Measurements from ENCODE around the gene ANAPC2.
"Not testable (repeated sequence)": the region's sequence is repeated elsewhere in the genome, so short reads cannot be mapped to it uniquely, and the experiment has no call there.

The ANAPC2 gene

GRCh38 chr9:137140151-137141012 is 48.0 kb downstream of the ANAPC2 start:
- DNase-seq = no peak

GRCh38 chr9:137139468-137140150 is 48.8 kb downstream of the ANAPC2 start:
- DNase-seq = no peak

- no peak for DNase-seq
These were observed 49.5 kb downstream of the ANAPC2 start, which contains the start of gene GRIN1 for GRCh38 chr9:137138722-137139467. Gene GRIN1 (plus strand): TSS chr9:137139154. CDS start chr9:137139487, 333 bp downstream.

- DNase-seq = no peak
These were observed 50.2 kb downstream of the ANAPC2 start for GRCh38 chr9:137138058-137138721.

- DNase-seq = no peak
These were observed 51.3 kb downstream of the ANAPC2 start for GRCh38 chr9:137136881-137137607.

GRCh38 chr9:137136261-137136880 is 52.0 kb downstream of the ANAPC2 start:
- DNase-seq = no peak

GRCh38 chr9:137135154-137135553 is 53.2 kb downstream of the ANAPC2 start:
- not testable (repeated sequence) for DNase-seq

GRCh38 chr9:137134191-137134590 is 54.2 kb downstream of the ANAPC2 start:
- DNase-seq = no peak

- DNase-seq = no peak
These were observed 58.1 kb downstream of the ANAPC2 start for GRCh38 chr9:137130176-137130755.

- peak; percentile 81 for DNase-seq
These were observed 58.7 kb downstream of the ANAPC2 start for GRCh38 chr9:137129456-137130175.

- DNase-seq = no peak
These were observed 59.4 kb downstream of the ANAPC2 start for GRCh38 chr9:137128862-137129455.

GRCh38 chr9:137128158-137128861 is 60.0 kb downstream of the ANAPC2 start:
- no peak for DNase-seq

- no peak for DNase-seq
These were observed 60.8 kb downstream of the ANAPC2 start for GRCh38 chr9:137127301-137128157.

- no peak for DNase-seq
These were observed 61.6 kb downstream of the ANAPC2 start for GRCh38 chr9:137126786-137127185.
